ENCODE data around the gene ATP8A1. TPM values are rescaled to one million over a fixed set of nuclear protein-coding genes. Genes with fewer than 3 reads are reported as not detected.
A peak's percentile ranks its signal among the peaks of the same experiment; 100 is the strongest.

Gene ATP8A1
- total and polyA plus RNA-seq, 12 donors: 3.4 to 27.9 (median 17.5) TPM

DNA sequence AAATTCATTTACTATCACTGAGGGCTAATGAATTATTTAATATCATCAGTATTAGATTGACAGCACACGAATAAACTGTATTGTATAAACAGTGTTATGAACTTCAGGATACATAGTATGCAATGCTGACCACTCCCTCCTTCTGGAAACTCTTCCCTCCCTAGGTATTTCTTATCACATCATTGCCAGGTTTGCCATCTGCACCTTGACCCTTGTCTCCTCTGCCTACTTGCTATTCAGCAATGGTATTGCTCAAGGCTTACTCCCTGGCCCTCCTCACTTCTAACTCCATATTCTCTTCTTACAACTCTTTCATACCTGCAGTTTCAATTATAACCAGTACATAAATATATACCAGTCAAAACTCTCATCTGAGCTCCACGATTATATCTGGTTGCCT lies 38.9 kb downstream of the ATP8A1 start:
- TF ChIP-seq, protein P1, sequence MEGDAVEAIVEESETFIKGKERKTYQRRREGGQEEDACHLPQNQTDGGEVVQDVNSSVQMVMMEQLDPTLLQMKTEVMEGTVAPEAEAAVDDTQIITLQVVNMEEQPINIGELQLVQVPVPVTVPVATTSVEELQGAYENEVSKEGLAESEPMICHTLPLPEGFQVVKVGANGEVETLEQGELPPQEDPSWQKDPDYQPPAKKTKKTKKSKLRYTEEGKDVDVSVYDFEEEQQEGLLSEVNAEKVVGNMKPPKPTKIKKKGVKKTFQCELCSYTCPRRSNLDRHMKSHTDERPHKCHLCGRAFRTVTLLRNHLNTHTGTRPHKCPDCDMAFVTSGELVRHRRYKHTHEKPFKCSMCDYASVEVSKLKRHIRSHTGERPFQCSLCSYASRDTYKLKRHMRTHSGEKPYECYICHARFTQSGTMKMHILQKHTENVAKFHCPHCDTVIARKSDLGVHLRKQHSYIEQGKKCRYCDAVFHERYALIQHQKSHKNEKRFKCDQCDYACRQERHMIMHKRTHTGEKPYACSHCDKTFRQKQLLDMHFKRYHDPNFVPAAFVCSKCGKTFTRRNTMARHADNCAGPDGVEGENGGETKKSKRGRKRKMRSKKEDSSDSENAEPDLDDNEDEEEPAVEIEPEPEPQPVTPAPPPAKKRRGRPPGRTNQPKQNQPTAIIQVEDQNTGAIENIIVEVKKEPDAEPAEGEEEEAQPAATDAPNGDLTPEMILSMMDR (IDR thresholded peaks at IDR 0.05): no peak
- ATAC-seq (no peak), DNase-seq (no peak)
- Histone ChIP-seq H3K36me3 (peaks cover 0 to 4% (median 0%) of the 10 kb centered on the region in 9 donors), H3K27me3 (no peaks in the 10 kb centered on the region), H3K4me1 (peaks cover 0 to 38% (median 14%) of the 10 kb centered on the region in 9 donors), H3K27ac (no peak overlapping the region), H3K4me3 (no peak overlapping the region), H3K9me3 (no peaks in the 10 kb centered on the region)
- WGBS, 2 donors: 75 to 77% methylated on average over 2 of the region's 2 CpGs
- intact Hi-C loops (cut with DNase I): loop anchor here in 1 of 10 donors (5.0 kb wide), 1 partner anchor 39 kb away; the partner anchor contains the start of gene ATP8A1

DNA sequence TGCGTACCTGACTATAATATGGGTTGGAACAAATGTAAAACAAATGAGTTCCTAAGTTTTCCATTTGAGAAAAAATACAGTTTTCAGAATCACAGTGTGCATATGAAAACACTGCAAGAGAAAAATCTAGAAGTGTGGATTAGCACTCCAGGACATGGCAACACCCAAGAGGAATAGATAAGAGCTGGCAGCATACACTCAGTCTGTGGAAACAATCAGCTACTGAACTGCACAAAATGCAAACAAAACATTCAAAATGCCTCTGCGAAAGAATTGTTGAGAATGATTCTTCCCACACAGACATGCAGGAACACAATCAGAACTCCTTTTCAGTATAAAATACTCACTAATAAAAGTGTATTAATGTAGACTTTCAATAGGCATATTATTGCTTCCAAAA lies 39.9 kb downstream of the ATP8A1 start:
- ATAC-seq (peak in 3 of 8 donors; percentile 53 to 69 (median 55)), DNase-seq (no peak)
- TF ChIP-seq, protein P1 (IDR thresholded peaks at IDR 0.05): no peak
- Histone ChIP-seq H3K9me3 (no peaks in the 10 kb centered on the region), H3K27ac (no peak overlapping the region), H3K36me3 (peaks cover 0 to 4% (median 0%) of the 10 kb centered on the region in 9 donors), H3K4me1 (peaks cover 0 to 38% (median 14%) of the 10 kb centered on the region in 9 donors), H3K4me3 (no peak overlapping the region), H3K27me3 (no peaks in the 10 kb centered on the region)
- intact Hi-C loops (cut with DNase I): loop anchor here in 1 of 10 donors (5.0 kb wide), 1 partner anchor 40 kb away; the partner anchor contains the start of gene ATP8A1
- WGBS, 2 donors: 63 to 77% methylated on average over 2 of the region's 2 CpGs

DNA sequence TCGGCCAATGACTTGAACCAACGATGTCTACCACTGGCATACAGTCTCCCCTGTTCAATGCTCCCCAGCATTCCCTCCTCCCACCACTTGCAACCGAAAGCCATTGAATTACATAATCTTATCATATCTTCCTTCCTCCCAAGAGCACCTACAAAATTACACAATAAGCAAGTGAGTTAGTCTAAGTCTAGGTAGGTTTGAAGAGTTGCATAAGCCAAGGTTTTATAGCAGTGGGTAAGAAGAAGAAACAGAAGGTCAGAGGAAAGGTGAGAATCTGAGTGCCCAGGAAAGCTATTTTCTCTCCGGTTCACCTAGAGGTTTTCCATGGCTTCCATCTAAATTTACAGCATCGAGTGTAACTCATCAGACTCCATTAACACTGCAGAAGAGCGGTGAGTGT lies 40.3 kb downstream of the ATP8A1 start:
- WGBS, 2 donors: 82% methylated on average over 6 of the region's 6 CpGs
- no peak overlapping the region for H3K4me3 ChIP-seq
- H3K36me3 ChIP-seq: peaks cover 0 to 5% (median 0%) of the 10 kb centered on the region in 9 donors
- intact Hi-C loops (cut with DNase I): loop anchor here in 1 of 10 donors (5.0 kb wide), 1 partner anchor 41 kb away; the partner anchor contains the start of gene ATP8A1
- H3K27me3 ChIP-seq: no peaks in the 10 kb centered on the region
- TF ChIP-seq, protein P1 (IDR thresholded peaks at IDR 0.05): no peak
- H3K4me1 ChIP-seq: peaks cover 0 to 43% (median 14%) of the 10 kb centered on the region in 9 donors
- ATAC-seq: no peak
- H3K9me3 ChIP-seq: no peaks in the 10 kb centered on the region
- H3K27ac ChIP-seq: no peak overlapping the region
- DNase-seq: no peak

DNA sequence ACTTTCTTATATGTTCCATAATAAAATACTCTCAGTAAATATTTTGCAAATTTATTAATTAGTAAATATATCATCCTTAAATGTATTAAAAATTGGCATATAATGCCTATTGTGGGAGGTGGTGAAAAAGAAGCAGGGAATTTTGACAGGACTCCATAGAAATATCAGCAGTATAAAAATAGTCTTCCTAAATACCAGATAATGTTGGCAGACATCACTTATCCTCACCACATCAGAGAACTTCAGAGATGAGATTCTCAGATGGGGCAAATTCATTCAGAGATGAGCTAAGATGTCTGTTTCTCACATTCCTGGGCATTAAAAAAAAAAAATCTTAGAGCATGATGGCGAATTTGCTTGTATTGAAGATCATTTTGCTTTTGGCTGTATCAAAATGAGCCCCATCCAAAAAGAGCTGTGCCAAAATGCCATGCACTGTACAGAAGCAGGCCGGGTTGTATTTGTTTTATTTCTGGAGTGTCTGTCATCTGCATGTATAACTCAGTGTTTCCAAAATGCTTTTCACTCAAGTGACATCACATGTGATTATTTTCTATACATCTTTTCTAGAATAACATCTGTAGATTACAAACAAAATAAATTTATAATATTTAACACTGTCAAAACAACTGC lies 41.7 kb downstream of the ATP8A1 start:
- Histone ChIP-seq H3K4me3 (no peak overlapping the region), H3K36me3 (peaks cover 0 to 12% (median 0%) of the 10 kb centered on the region in 9 donors), H3K9me3 (no peaks in the 10 kb centered on the region), H3K27ac (peak overlapping the region in 6 of 10 donors; percentile 28 to 70 (median 56)), H3K4me1 (peaks cover 0 to 54% (median 14%) of the 10 kb centered on the region in 9 donors), H3K27me3 (no peaks in the 10 kb centered on the region)
- WGBS, 2 donors: 37 to 55% methylated on average over 2 of the region's 2 CpGs
- ATAC-seq (peak; percentile 53 to 88 (median 72)), DNase-seq (no peak)
- TF ChIP-seq, protein P1 (IDR thresholded peaks at IDR 0.05): no peak
- intact Hi-C loops (cut with DNase I): loop anchor here in 1 of 10 donors (5.0 kb wide), 1 partner anchor 42 kb away; the partner anchor contains the start of gene ATP8A1
